HG03060 (cell line): ENCODE results near the gene PKD2.
"Not testable (repeated sequence)": the region's sequence is repeated elsewhere in the genome, so short reads cannot be mapped to it uniquely, and the experiment has no call there.

ENCODE experiments used
- ATAC-seq: cut with Tn5 transposase; IDR thresholded peaks from one replicate; pipeline ENCODE4 v1.9.1; 2021; ENCODE audit warnings: low read depth, moderate number of reproducible peaks; ENCODE audit not compliant: unreplicated experiment

The PKD2 gene

DNA sequence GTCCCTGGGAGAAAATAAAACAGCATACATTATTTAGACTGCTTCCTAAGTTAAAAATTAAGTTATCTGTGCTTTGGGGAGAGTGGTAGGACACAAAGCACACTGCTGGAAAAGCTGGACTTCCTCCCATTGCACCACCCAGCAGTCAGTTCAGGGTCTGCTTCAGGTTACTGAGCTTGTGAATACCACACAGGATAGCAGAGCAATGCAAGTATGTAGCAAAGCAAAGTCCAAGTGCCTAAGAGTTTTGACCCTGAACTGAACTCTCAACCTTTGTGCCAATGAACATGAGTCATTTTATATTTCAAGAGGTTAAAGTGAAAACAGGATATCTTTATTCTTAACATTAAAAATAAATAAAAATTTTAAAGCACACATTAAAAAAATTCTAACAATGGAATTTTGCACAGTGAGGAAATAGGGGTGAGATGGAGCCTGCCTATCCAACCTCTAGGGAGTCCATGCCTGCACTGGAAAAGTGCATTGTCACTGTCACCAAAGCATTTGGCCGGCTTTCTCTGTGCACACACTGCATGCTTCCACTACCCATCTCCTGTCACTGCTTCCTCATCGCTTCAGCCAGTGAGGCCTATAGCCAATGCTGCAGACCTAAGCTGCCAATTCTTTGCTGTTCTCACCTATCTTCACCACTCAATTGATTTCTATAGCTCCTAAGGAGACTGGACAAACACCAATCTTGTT, 100.1 kb downstream of the PKD2 start:
- no peak for ATAC-seq

DNA sequence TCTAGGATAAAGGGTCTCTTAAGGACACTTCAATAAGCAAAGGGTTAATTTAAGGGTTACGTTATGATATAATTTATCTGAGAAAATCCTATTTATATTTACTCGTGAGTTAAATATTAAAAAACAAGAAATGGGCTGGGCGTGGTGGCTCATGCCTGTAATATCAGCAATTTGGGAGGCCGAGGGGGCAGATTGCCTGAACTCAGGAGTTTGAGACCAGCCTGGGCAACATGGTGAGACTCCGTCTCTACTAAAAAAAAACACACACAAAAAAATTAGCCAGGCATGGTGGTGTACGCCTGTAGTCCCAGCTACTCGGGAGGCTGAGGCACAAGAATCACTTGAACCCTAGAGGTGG, 100.7 kb downstream of the PKD2 start:
- not testable (repeated sequence) for ATAC-seq

DNA sequence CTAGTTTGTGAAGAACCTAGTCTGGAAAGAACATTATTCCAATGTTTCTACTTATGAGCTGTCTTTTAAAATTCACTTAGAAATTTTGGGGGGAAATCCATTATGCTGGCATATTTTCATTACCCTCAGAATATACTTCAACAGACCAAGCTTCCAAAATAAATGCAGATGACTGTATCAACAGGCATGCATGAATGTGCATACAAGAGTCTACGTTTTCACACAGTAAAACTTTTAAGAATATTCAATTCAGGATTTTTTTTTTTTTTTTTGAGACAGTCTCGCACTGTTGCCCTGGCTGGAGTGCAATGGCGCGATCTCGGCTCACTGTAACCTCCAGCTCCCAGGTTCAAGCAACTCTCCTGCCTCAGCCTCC, 101.3 kb downstream of the PKD2 start:
- no peak for ATAC-seq

DNA sequence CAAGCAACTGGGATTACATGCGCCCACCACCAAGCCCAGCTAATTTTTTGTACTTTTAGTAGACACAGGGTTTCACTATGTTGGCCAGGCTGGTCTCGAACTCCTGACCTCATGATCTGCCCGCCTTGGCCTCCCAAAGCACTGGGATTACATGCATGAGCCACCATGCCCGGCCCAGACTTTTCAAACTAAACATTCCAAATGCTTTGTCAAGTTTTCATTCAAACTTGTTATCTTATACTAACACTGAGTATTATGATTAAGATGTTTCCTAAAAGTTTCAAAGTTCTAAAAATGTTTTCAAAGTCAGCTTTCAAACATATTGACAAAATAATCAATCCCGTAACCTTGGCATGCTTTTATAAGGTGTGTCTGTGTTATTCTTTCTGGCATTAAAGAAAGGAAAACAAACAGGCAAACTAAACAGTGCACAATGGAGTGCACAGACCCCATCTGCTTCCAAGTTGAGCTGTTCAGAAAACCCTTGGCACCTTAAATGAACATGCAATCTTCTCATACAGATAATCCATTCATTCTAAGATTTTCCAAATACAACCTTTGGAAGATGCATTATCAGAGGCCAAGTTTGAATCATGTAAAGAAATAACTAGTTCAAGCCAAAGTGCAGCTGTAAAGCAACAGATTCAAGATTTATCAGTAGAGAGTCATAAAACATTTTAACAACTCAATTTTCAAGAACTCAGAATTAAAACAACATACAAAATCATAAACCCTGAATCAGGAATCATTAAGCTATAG, 101.9 kb downstream of the PKD2 start:
- no peak for ATAC-seq

DNA sequence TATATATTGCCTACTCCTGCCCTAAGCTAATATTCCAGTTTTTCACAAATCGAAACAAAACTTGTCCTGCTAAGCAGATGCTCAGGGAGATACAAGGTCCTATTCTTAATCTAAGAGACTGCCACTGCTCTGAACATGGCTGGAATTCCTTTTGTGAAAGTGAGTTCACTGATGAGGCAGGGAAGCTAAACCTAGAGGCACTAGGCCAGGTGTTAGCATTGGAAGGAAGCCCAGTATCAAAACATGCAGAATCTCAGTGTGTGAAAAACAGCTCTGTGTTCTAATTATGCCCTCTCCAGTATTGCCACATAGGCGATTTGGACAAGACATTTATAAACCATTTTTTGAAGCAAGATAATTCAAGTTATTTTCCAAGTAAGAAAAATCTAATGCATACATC, 103.4 kb downstream of the PKD2 start:
- no peak for ATAC-seq

DNA sequence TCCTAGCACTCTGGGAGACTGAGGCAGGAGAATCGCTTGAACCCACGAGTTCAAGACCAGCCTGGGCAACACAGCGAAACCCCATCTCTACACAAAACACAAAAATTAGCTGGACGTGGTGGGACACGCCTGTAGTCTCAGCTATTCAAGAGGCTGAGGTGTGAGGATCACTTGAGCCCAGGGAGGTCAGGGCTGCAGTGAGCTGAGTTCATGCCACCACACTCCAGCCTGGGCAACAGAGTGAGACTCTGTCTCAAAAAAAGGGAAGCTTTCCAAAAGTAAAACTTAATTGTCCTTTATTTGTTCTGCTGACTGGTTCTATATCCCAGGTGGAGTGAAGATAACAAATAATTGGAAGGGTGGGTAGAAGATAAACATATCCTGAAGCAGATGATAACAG, 105.4 kb downstream of the PKD2 start:
- ATAC-seq, result no peak

DNA sequence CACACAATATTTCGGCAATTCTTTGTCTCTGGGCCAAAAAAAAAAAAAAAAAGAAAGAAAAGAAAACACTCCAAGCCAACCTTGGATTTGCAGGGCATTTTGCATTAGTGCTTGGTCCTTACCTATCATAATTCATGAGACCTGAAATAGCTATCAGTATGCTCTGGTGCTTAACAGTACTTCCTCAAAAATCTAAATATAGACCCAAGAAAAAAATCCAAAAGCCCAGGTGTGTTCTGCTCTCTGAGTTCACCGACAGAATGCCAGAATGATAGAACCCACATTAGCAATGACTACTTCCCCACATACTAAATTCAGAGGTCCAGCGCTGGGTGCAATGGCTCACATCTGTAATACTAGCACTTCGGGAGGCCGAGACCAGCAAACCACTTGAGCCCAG, 108.2 kb downstream of the PKD2 start:
- ATAC-seq, result no peak

DNA sequence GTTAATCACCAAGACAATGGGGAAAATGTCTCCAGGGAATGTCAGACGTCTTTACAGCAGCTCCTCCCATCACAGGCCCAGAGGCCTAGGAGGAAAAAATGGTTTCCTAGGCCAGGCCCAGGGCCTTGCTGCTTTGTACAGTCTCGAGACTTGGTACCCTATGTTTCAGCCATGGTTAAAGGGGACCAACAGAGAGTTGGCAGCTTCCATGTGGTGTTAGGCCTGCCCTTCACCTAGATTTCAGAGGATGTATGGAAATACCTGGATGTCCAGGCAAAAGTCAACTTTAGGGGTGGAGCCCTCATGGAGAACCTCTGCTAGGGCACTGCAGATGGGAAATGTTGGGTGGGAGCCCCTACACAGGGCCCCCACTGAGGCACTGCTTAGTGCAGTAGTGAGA, 112.5 kb downstream of the PKD2 start:
- no peak for ATAC-seq

DNA sequence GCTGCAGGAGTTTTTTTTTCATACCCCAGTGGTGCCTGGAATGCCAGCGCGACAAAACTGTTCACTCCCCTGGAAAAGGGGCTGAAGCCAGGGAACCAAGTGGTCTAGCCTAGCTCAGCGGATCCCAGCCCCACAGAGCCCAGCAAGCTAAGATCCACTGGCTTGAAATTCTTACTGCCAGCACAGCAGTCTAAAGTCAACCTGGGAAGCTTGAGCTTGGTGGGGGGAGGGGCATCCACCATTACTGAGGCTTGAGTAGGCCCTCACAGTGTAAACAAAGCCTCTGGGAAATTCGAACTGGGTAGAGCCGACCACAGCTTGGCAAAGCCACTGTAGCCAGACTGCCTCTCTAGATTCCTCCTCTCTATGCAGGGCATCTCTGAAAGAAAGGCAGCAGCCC, 114.8 kb downstream of the PKD2 start:
- ATAC-seq, result not testable (repeated sequence)
